ENCODE data around the gene EFTUD2. TPM values are rescaled to one million over a fixed set of nuclear protein-coding genes. Genes with fewer than 3 reads are reported as not detected.
"Not testable (repeated sequence)": the region's sequence is repeated elsewhere in the genome, so short reads cannot be mapped to it uniquely, and the experiment has no call there.

EFTUD2 gene
- 100 to 1,000 TPM in 6 of 7 donors, 10 to 100 TPM in 1; 77.4 to 140 (median 104) TPM for total RNA-seq
- 10 to 100 TPM; 39.0 to 44.0 (median 43.6) TPM for polyA plus RNA-seq
- long read RNA-seq, donor 1, full-length matches to known transcripts: 4 of 4 reads
- long read RNA-seq, donor 1, partial matches to known transcripts: 0 of 4 reads
- long read RNA-seq, donor 1, other reads (novel, unspliced or antisense): 0 of 4 reads
- long read RNA-seq, donor 2, full-length matches to known transcripts: 7 of 7 reads
- long read RNA-seq, donor 2, partial matches to known transcripts: 0 of 7 reads
- long read RNA-seq, donor 2, other reads (novel, unspliced or antisense): 0 of 7 reads

GRCh38 chr17:44899074-44899782 is at the start of gene EFTUD2:
Gene EFTUD2 (minus strand): TSS chr17:44899445. CDS start chr17:44894521, 4,924 bp downstream.
- intact Hi-C loops (cut with DNase I; ENCODE audit: low total_unique reads): no loop called here
- TF ChIP-seq CTCF (IDR thresholded peaks at IDR 0.05 in 8 of 11, conservative IDR thresholded peaks at IDR 0.05 in 3 of 11) (peak in 7 of 11 experiments; percentile 11 to 47 (median 19)), POLR2AphosphoS5 (IDR thresholded peaks at IDR 0.05) (peak; percentile 91 to 96 (median 91)), POLR2A (IDR thresholded peaks at IDR 0.05) (peak in 1 of 3 donors; percentile 89)
- WGBS, 5 donors: 0 to 1% (median 0%) methylated on average over 32 to 54 of the region's 54 CpGs

GRCh38 chr17:44948315-44948795 is 49.1 kb upstream of the EFTUD2 start:
- intact Hi-C loops (cut with DNase I; ENCODE audit: low total_unique reads): no loop called here
- 59 to 70% (median 69%) methylated on average over 6 to 7 of the region's 7 CpGs for WGBS, 5 donors
- Histone ChIP-seq H3K27ac (peak overlapping the region; percentile 60 to 86 (median 80)), H3K4me1 (peaks cover 0 to 25% (median 19%) of the 10 kb centered on the region in 6 donors), H3K27me3 (replicated peaks in 1 of 7) (peaks cover 0 to 14% (median 0%) of the 10 kb centered on the region in 7 donors), H3K9me3 (no peaks in the 10 kb centered on the region), H3K4me3 (peak overlapping the region; percentile 59 to 78 (median 72)), H3K36me3 (no peaks in the 10 kb centered on the region)
- no peak for TF ChIP-seq CTCF (IDR thresholded peaks at IDR 0.05 in 8 of 11, conservative IDR thresholded peaks at IDR 0.05 in 3 of 11)
- no peak for TF ChIP-seq POLR2AphosphoS5 (IDR thresholded peaks at IDR 0.05)
- TF ChIP-seq POLR2A (IDR thresholded peaks at IDR 0.05): no peak
- DNase-seq: no peak

More at GRCh38 chr17:44899074-44899782, at the start of gene EFTUD2:
- Histone ChIP-seq H3K4me3 (peak within 1 kb of the TSS; percentile 66 to 93 (median 80)), H3K4me1 (peaks cover 29 to 87% (median 50%) of the 10 kb centered on the region in 6 donors), H3K36me3 (peaks cover 0 to 27% (median 7%) of the 10 kb centered on the region in 6 donors), H3K27me3 (replicated peaks in 1 of 7) (no peaks in the 10 kb centered on the region), H3K9me3 (no peaks in the 10 kb centered on the region), H3K27ac (peak within 1 kb of the TSS; percentile 92 to 98 (median 97))
- DNase-seq: peak; percentile 98

- no peaks in the 10 kb centered on the region for H3K9me3 ChIP-seq
- peak within 1 kb of the TSS; percentile 59 to 78 (median 72) for H3K4me3 ChIP-seq
- peaks cover 0 to 25% (median 19%) of the 10 kb centered on the region in 6 donors for H3K4me1 ChIP-seq
- intact Hi-C loops (cut with DNase I; ENCODE audit: low total_unique reads): no loop called here
- peak; percentile 94 for DNase-seq
- TF ChIP-seq CTCF (IDR thresholded peaks at IDR 0.05 in 8 of 11, conservative IDR thresholded peaks at IDR 0.05 in 3 of 11) (peak in 4 of 11 experiments; percentile 5 to 25 (median 22)), POLR2AphosphoS5 (IDR thresholded peaks at IDR 0.05) (peak; percentile 88 to 97 (median 95)), POLR2A (IDR thresholded peaks at IDR 0.05) (peak in 2 of 3 donors; percentile 45 to 47)
- no peaks in the 10 kb centered on the region for H3K36me3 ChIP-seq
- 1 to 3% (median 2%) methylated on average over 19 to 62 of the region's 62 CpGs for WGBS, 5 donors
- peak within 1 kb of the TSS; percentile 60 to 86 (median 80) for H3K27ac ChIP-seq
- peaks cover 0 to 14% (median 0%) of the 10 kb centered on the region in 7 donors for H3K27me3 ChIP-seq (replicated peaks in 1 of 7)
Observed at GRCh38 chr17:44947461-44948314, 48.4 kb upstream of the EFTUD2 start, which contains the start of gene KIF18B. Gene KIF18B (minus strand): TSS chr17:44947773. CDS start chr17:44936344, 11,429 bp downstream.

GRCh38 chr17:44945652-44946051 is 46.4 kb upstream of the EFTUD2 start:
- H3K27ac ChIP-seq; DNase-seq; H3K9me3 ChIP-seq; H3K4me3 ChIP-seq; intact Hi-C loops (cut with DNase I; ENCODE audit: low total_unique reads): not testable (repeated sequence)
- peaks cover 0 to 14% (median 0%) of the 10 kb centered on the region in 7 donors for H3K27me3 ChIP-seq (replicated peaks in 1 of 7)
- peaks cover 0 to 25% (median 19%) of the 10 kb centered on the region in 6 donors for H3K4me1 ChIP-seq
- 81 to 96% (median 91%) methylated on average over 9 to 10 of the region's 10 CpGs for WGBS, 5 donors
- H3K36me3 ChIP-seq: peaks cover 0 to 11% (median 0%) of the 10 kb centered on the region in 6 donors
